Omental fat pad (tissue), 4 donors: ENCODE results near the gene CD55. TPM values are rescaled to one million over a fixed set of nuclear protein-coding genes. Genes with fewer than 3 reads are reported as not detected.

Source experiments
- ATAC-seq: fragments of 150-250 bp; one replicate; pipeline ENCODE4 v1.9.1; 2016; ENCODE audit warnings: mild to moderate bottlenecking, moderate library complexity; ENCODE audit not compliant: low FRiP score
- DNase-seq: peaks from one replicate; pipeline ENCODE4 v3.0.0-alpha.2; 2019; ENCODE audit warnings: low spot score
- total RNA-seq, 4 donors: library from RNA; depleted of rRNA; stranded (reverse); fragments of >200 nt; gene quantifications; one replicate each; pipeline ENCODE4 v1.1.0, GENCODE V29; 2016
- TF ChIP-seq, protein P1 (sequence below), 3 donors: fragments of 450-650 bp; IDR thresholded peaks; one replicate each; pipeline ENCODE4 v1.5.1; 2016 to 2017; ENCODE audit warnings: antibody characterized with exemption in 3 of 3, mild to moderate bottlenecking in 3 of 3, moderate library complexity in 2 of 3

Gene CD55
- total RNA-seq, 4 donors from 2014 or later, result 86.2 to 468 (median 195) TPM

DNA sequence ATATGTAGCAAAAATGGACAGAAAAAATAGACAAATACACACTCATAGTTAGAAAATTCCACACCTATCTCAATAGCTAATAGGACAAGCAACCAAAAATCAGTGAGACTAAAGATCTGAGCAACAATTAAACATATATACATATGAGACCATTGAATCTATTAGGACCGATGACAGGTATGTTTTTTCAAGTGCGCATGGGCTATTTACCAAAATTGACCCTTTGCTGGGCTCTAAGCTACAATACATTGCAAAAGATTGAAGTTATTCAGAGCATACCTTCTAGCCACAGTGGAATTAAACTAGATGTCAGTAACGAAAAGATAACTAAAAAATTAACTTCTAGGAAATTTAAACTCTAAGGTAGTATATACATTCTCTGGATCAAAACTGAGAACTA lies 13.7 kb downstream of the CD55 start:
- ATAC-seq (no peak), DNase-seq (no peak)

DNA sequence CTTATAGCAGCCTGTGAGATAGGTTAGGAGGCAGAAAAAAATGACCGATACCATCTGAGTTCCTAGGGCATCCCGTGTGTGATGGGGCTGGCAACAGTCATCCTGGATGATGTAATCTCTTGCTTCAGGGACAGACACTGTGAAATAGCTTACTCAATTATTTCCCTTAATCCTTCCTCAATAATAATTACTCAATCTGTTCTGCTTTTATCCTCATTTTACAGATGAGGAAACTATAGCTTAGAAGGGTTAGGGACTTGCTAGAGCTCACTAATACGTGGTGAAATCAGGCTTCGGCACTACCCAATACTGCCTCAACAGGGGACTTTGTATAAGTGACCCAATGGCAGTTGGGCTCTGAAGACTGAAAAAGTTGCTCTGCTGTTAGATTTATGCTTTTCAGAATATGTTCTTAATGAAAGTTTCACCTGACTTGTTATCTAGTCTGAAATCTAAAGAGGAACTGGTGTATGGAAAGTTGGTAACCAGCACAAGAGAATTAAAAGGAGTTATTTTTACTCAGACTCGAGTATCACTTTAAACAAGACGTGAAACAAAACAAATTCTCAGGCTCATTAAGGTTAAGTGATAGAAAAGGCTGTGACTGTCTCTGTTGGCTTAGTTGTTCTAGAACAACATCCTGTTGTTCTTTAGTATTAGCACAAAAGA lies 14.4 kb downstream of the CD55 start:
- TF ChIP-seq, protein P1, sequence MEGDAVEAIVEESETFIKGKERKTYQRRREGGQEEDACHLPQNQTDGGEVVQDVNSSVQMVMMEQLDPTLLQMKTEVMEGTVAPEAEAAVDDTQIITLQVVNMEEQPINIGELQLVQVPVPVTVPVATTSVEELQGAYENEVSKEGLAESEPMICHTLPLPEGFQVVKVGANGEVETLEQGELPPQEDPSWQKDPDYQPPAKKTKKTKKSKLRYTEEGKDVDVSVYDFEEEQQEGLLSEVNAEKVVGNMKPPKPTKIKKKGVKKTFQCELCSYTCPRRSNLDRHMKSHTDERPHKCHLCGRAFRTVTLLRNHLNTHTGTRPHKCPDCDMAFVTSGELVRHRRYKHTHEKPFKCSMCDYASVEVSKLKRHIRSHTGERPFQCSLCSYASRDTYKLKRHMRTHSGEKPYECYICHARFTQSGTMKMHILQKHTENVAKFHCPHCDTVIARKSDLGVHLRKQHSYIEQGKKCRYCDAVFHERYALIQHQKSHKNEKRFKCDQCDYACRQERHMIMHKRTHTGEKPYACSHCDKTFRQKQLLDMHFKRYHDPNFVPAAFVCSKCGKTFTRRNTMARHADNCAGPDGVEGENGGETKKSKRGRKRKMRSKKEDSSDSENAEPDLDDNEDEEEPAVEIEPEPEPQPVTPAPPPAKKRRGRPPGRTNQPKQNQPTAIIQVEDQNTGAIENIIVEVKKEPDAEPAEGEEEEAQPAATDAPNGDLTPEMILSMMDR (IDR thresholded peaks at IDR 0.05), result no peak
- ATAC-seq, result peak; percentile 61
- no peak for DNase-seq

More for the DNA sequence above, 13.7 kb downstream of the CD55 start:
- TF ChIP-seq, protein P1 (IDR thresholded peaks at IDR 0.05), result no peak

DNA sequence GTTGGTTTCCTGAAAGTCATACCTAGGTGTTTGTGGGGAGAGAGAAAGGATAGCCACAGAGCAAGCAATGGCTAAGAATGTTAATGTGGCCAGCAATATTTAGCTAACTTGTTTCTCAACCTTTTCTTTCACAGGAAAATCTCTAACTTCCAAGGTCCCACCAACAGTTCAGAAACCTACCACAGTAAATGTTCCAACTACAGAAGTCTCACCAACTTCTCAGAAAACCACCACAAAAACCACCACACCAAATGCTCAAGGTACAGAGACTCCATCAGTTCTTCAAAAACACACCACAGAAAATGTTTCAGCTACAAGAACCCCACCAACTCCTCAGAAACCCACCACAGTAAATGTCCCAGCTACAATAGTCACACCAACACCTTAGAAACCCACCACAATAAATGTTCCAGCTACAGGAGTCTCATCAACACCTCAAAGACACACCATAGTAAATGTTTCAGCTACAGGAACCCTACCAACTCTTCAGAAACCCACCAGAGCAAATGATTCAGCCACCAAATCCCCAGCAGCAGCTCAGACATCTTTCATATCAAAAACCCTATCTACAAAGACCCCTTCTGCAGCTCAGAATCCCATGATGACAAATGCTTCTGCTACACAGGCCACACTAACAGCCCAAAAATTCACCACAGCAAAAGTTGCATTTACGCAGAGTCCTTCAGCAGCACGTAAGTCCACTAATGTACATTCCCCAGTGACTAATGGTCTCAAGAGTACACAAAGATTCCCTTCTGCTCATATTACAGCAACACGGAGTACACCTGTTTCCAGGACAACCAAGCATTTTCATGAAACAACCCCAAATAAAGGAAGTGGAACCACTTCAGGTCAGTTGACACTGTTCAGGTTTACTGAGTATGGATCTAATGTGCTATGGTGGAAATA lies 15.3 kb downstream of the CD55 start:
- TF ChIP-seq, protein P1 (IDR thresholded peaks at IDR 0.05), result no peak
- DNase-seq, result no peak
- peak; percentile 54 for ATAC-seq

DNA sequence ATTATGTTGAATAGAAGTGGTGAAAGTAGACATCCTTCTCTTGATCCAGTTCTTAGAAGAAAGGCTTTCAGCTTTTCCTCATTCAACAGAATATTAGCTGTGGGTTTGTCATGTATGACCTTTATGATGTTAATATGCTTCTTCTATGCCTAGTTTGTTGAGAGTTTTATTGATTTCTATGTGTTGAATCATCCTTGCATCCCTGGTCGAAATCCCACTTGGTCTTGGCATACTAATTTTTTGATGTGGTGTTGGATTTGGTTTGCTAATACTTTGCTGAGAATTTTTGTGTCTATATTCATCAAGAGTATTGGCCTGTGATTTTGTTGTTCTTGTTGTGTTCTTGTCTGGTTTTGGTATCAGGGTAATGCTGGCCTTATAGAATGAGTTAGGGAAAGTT lies 20.9 kb downstream of the CD55 start:
- no peak for ATAC-seq
- TF ChIP-seq, protein P1 (IDR thresholded peaks at IDR 0.05), result no peak

DNA sequence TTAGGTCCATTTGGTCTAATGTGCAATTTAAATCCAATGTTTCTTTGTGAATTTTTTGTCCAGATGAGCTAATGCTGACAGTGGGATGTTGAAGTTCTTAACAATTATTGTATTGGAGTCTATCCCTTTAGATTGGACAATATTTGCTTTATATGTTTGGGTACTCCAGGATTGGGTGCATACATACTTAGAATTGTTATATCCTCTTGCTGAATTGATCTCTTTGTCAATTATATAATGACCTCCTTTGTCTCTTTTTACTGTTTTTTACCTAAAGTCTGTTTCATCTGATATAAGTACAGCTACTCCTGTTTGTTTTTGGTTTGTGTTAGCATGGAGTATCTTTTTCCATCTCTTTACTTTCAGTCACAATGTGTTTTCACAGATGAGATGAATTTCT lies 22.2 kb downstream of the CD55 start:
- no peak for ATAC-seq
- DNase-seq, result no peak
- TF ChIP-seq, protein P1 (IDR thresholded peaks at IDR 0.05), result no peak

More for the DNA sequence above, 20.9 kb downstream of the CD55 start:
- no peak for DNase-seq

DNA sequence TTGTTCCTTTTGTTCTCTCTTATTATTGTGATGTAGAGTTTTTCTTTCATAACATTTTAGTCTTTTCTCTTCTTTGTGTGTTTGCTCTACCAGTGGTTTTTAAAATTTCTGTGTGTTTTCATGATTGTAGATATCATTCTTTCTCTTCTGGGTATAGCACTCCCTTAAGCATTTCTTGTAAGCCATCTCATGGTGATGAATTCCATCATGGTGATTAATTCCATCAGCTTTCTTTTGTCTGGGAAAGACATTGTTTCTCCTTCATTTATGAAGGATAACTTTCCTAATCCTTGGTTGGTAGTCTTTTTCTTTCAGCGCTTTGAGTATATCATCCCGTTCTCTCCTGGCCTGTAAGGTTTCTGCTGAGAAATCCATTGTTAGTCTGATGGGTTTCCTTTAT lies 22.7 kb downstream of the CD55 start:
- DNase-seq (no peak), ATAC-seq (no peak)
- TF ChIP-seq, protein P1 (IDR thresholded peaks at IDR 0.05), result no peak
